PC-9 (cell line): ENCODE data around the gene LRRC3C. TPM values are rescaled to one million over a fixed set of nuclear protein-coding genes. Genes with fewer than 3 reads are reported as not detected.
A peak's percentile ranks its signal among the peaks of the same experiment; 100 is the strongest.

Experiments
- BruUV-seq: library from RNA; stranded (reverse); fragments of 400-500 nt; replicated peaks from 2 replicates; lab custom pipeline; 2021; lab: Mats Ljungman, UMichigan
- CTCF ChIA-PET: fragments of 300-600 bp; sonication (Branson Sonifier 250); formaldehyde crosslinking; loops from one replicate; lab custom pipeline; 2022; ENCODE audit warnings: antibody characterized with exemption; lab: Charles Lee
- POLR2A ChIA-PET: fragments of 300-600 bp; sonication (Branson Sonifier 250); formaldehyde crosslinking; loops from one replicate; lab custom pipeline; 2022; ENCODE audit warnings: antibody characterized with exemption; ENCODE audit not compliant: unreplicated experiment; lab: Charles Lee
- DNase-seq, 2 experiments: peaks; one replicate each; pipeline versions ENCODE4 v3.0.0 to v3.0.0-alpha.2; 2015 to 2022; ENCODE audit warnings: mixed read lengths in 1 of 2
- H2AFZ ChIP-seq: fragments of 200-600 bp; sonication (generic); 2 replicates; pipeline ENCODE4 v1.8.1; 2017; ENCODE audit warnings: antibody characterized with exemption
- H3F3A ChIP-seq: fragments of 200-600 bp; sonication (generic); 2 replicates; pipeline ENCODE4 v1.8.1; 2017; ENCODE audit warnings: antibody characterized with exemption, mild to moderate bottlenecking, low read depth; ENCODE audit not compliant: insufficient read depth
- H3K27ac ChIP-seq: fragments of 200-600 bp; sonication (generic); 2 replicates; pipeline ENCODE4 v1.6.1; 2016; ENCODE audit warnings: mixed run types
- H3K27me3 ChIP-seq: fragments of 200-600 bp; sonication (generic); 2 replicates; pipeline ENCODE4 v1.6.1; 2016; ENCODE audit warnings: low read depth, mixed run types; ENCODE audit not compliant: insufficient read depth
- H3K36me3 ChIP-seq: fragments of 200-600 bp; sonication (generic); 2 replicates; pipeline ENCODE4 v1.6.1; 2016; ENCODE audit warnings: low read depth, mixed run types
- H3K4me1 ChIP-seq: fragments of 200-600 bp; sonication (generic); replicated peaks from 2 replicates; pipeline ENCODE4 v1.6.1; 2016; ENCODE audit warnings: mixed run types; ENCODE audit not compliant: insufficient read depth
- H3K4me2 ChIP-seq: fragments of 200-600 bp; sonication (generic); 2 replicates; pipeline ENCODE4 v1.6.1; 2017; ENCODE audit warnings: mixed run types
- H3K4me3 ChIP-seq: fragments of 200-600 bp; sonication (generic); 2 replicates; pipeline ENCODE4 v1.6.1; 2016; ENCODE audit warnings: mixed run types
- H3K79me2 ChIP-seq: fragments of 200-600 bp; sonication (generic); 2 replicates; pipeline ENCODE4 v1.6.1; 2017; ENCODE audit warnings: low read depth, mixed run types
- H3K9me2 ChIP-seq: fragments of 200-600 bp; sonication (generic); 2 replicates; pipeline ENCODE4 v1.8.1; 2017; ENCODE audit warnings: mild to moderate bottlenecking; ENCODE audit not compliant: insufficient read depth
- H3K9me3 ChIP-seq: fragments of 200-600 bp; sonication (generic); 2 replicates; pipeline ENCODE4 v1.8.1; 2016; ENCODE audit warnings: low read depth; ENCODE audit not compliant: insufficient read depth
- H4K20me1 ChIP-seq: fragments of 200-600 bp; sonication (generic); 2 replicates; pipeline ENCODE4 v1.8.1; 2017; ENCODE audit not compliant: insufficient read depth
- CTCF ChIP-seq: fragments of 200-600 bp; sonication (generic); conservative IDR thresholded peaks from 2 replicates; pipeline ENCODE4 v1.6.1; 2017; ENCODE audit warnings: mixed run types, antibody characterized with exemption, mild to moderate bottlenecking, moderate library complexity
- EZH2 ChIP-seq: fragments of 200-600 bp; sonication (generic); IDR thresholded peaks from 2 replicates; pipeline ENCODE4 v1.8.0; 2017; ENCODE audit warnings: antibody characterized with exemption, low read depth
- intact Hi-C: fragments of 100-400 bp; cut with micrococcal nuclease; formaldehyde crosslinking; loops from one replicate; pipeline ENCODE4 v1.10.0; 2022; ENCODE audit not compliant: unreplicated experiment
- total RNA-seq: library from RNA; stranded (reverse); gene quantifications from 2 replicates; pipeline ENCODE4 v1.2.3, GENCODE V29; 2021

The LRRC3C gene
- total RNA-seq, 1 experiment from 2014 or later, result not detected

DNA sequence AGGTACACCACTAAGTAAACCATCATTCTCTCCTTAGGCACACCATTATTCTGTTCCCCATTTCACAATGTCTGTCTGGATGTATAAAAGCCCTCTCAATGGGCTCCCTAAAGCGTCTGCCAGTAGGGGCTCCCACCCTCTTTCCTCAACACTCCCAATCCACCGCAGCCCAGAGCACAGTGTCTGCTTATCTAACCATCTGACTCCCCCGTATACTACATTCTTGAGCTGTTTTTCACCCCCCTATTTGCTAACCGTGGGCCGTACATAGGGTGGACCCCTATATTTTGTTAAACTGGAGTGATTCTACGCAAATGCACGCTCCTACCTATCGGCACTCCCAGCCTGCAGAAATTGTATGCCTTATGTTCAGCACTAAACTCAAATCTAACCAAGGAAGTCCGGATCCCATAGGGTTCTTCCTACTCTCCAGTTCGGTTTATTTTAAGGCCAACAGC is 52.4 kb downstream of the LRRC3C start:
- H3K36me3 ChIP-seq, result peaks cover 4% of the 10 kb centered on the region; the same call in 1 of the 2 replicates
- no peak overlapping the region for H3K27ac ChIP-seq
- peak overlapping the region; percentile 95 for H2AFZ ChIP-seq
- H3K4me3 ChIP-seq, result peak overlapping the region; percentile 100
- TSS peak; percentile 11 for BruUV-seq
- H4K20me1 ChIP-seq, result peaks cover 28% of the 10 kb centered on the region
- no peaks in the 10 kb centered on the region for H3F3A ChIP-seq
- no peak for DNase-seq
- no peaks in the 10 kb centered on the region for H3K27me3 ChIP-seq
- H3K79me2 ChIP-seq, result peaks cover 31% of the 10 kb centered on the region
- TF ChIP-seq CTCF (no peak), EZH2 (no peak)
- intact Hi-C loops, result loop anchor here (1.0 to 10.0 kb wide), 7 partner anchors 21 to 435 kb away; partner anchors contain the start of gene MIEN1
- H3K9me2 ChIP-seq, result no peaks in the 10 kb centered on the region
- POLR2A ChIA-PET, result interaction anchor here (0.6 to 0.9 kb wide), 3 partner anchors 42 to 197 kb away, joined by 3 to 5 read pairs (median 5); no protein-coding TSS in a partner anchor
- H3K4me2 ChIP-seq, result peak overlapping the region; percentile 97
- no peaks in the 10 kb centered on the region for H3K9me3 ChIP-seq
- peaks cover 15% of the 10 kb centered on the region for H3K4me1 ChIP-seq
- CTCF ChIA-PET, result interaction anchor here (0.6 to 1.5 kb wide), 6 partner anchors 21 to 395 kb away, joined by 3 to 13 read pairs (median 4); no protein-coding TSS in a partner anchor

DNA sequence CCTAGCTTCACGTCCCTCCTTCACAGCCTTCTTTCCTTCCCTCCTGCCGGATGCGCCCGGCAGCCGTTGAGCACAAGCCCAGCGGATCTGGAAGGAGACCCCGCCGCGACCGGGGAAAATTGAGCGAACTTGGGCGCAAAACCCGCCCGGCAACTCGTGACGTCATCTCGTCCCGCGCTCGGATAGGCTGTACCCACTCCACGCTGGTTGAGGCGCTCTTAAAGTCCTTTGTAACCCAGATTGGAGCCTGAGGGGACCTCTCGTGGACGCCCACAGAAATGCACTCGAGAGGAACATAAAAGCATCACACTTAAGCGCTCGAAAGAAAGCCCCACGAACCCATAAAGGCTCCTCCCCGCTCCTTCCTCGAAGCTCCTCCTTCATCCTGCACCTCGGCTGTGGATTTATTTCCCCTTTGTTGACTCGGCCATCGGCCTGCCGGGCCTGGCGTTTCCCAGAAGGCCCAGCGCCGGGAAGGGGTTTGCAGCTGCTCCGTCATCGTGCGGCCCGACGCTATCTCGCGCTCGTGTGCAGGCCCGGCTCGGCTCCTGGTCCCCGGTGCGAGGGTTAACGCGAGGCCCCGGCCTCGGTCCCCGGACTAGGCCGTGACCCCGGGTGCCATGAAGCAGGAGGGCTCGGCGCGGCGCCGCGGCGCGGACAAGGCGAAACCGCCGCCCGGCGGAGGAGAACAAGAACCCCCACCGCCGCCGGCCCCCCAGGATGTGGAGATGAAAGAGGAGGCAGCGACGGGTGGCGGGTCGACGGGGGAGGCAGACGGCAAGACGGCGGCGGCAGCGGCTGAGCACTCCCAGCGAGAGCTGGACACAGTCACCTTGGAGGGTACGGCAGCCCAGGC is 53.0 kb downstream of the LRRC3C start, which contains the start of gene PSMD3:
Gene PSMD3, plus strand, starts transcription at position 457 of the 856 bp plus-strand sequence. Its CDS starts 164 bp downstream, at position 621.
- ChIA-PET CTCF (interaction anchor here (0.5 to 1.5 kb wide), 9 partner anchors 22 to 396 kb away, joined by 3 to 13 read pairs (median 4); partner anchors contain the start of gene GSDMB), POLR2A (interaction anchor here (0.6 to 0.9 kb wide), 5 partner anchors 41 to 781 kb away, joined by 3 to 5 read pairs (median 3); partner anchors contain the start of genes RPL19 and WIPF2)
- TF ChIP-seq EZH2, result no peak
- peak; percentile 69 for TF ChIP-seq CTCF
- Histone ChIP-seq H3K4me3 (peak within 1 kb of the TSS; percentile 100), H3K4me1 (peaks cover 15% of the 10 kb centered on the region), H3K27me3 (no peaks in the 10 kb centered on the region), H3K4me2 (peak within 1 kb of the TSS; percentile 97), H3K36me3 (peaks cover 10% of the 10 kb centered on the region; the same call in 1 of the 2 replicates), H3K9me3 (no peaks in the 10 kb centered on the region), H4K20me1 (peaks cover 28% of the 10 kb centered on the region), H3K27ac (peak within 1 kb of the TSS; percentile 57), H3F3A (no peaks in the 10 kb centered on the region), H2AFZ (peak within 1 kb of the TSS; percentile 95), H3K79me2 (peaks cover 31% of the 10 kb centered on the region), H3K9me2 (no peaks in the 10 kb centered on the region)
- DNase-seq, result peak; percentile 97 to 98
- TSS peak; percentile 48 for BruUV-seq
- intact Hi-C loops, result loop anchor here (1.0 to 10.0 kb wide), 7 partner anchors 21 to 436 kb away; partner anchors contain the start of gene MIEN1

GRCh38 chr17:39981207-39981741 is 53.7 kb downstream of the LRRC3C start:
- H3K4me1 ChIP-seq, result peaks cover 15% of the 10 kb centered on the region
- H3K9me3 ChIP-seq, result no peaks in the 10 kb centered on the region
- peaks cover 28% of the 10 kb centered on the region for H4K20me1 ChIP-seq
- no peaks in the 10 kb centered on the region for H3F3A ChIP-seq
- TF ChIP-seq CTCF (no peak), EZH2 (no peak)
- DNase-seq, result peak in 1 of 2 experiments; percentile 11
- no peaks in the 10 kb centered on the region for H3K27me3 ChIP-seq
- no peaks in the 10 kb centered on the region for H3K9me2 ChIP-seq
- POLR2A ChIA-PET, result interaction anchor here (0.6 to 0.9 kb wide), 3 partner anchors 40 to 781 kb away, joined by 3 to 5 read pairs (median 3); partner anchors contain the start of genes RPL19 and WIPF2
- intact Hi-C loops, result loop anchor here (2.0 to 10.0 kb wide), 2 partner anchors 46 to 436 kb away; no protein-coding TSS in a partner anchor
- H3K4me3 ChIP-seq, result peak overlapping the region; percentile 100
- BruUV-seq, result no TSS peak
- H2AFZ ChIP-seq, result peak overlapping the region; percentile 73; the same call in 1 of the 2 replicates
- peaks cover 16% of the 10 kb centered on the region for H3K36me3 ChIP-seq
- peak overlapping the region; percentile 94 for H3K4me2 ChIP-seq
- peak overlapping the region; percentile 57 for H3K27ac ChIP-seq
- peaks cover 31% of the 10 kb centered on the region for H3K79me2 ChIP-seq
- CTCF ChIA-PET, result interaction anchor here (0.5 to 1.5 kb wide), 7 partner anchors 22 to 360 kb away, joined by 3 to 7 read pairs (median 4); partner anchors contain the start of gene GSDMB
